Fibroblast of skin of left quadriceps (primary cell): ENCODE results near the gene DRC1.
"Not testable (repeated sequence)": the region's sequence is repeated elsewhere in the genome, so short reads cannot be mapped to it uniquely, and the experiment has no call there.

Source experiments
- DNase-seq, 2 experiments: peaks; one replicate each; pipeline ENCODE4 v3.0.0-alpha.2; 2013; ENCODE audit warnings: low read depth in 2 of 2

DRC1 gene

DNA sequence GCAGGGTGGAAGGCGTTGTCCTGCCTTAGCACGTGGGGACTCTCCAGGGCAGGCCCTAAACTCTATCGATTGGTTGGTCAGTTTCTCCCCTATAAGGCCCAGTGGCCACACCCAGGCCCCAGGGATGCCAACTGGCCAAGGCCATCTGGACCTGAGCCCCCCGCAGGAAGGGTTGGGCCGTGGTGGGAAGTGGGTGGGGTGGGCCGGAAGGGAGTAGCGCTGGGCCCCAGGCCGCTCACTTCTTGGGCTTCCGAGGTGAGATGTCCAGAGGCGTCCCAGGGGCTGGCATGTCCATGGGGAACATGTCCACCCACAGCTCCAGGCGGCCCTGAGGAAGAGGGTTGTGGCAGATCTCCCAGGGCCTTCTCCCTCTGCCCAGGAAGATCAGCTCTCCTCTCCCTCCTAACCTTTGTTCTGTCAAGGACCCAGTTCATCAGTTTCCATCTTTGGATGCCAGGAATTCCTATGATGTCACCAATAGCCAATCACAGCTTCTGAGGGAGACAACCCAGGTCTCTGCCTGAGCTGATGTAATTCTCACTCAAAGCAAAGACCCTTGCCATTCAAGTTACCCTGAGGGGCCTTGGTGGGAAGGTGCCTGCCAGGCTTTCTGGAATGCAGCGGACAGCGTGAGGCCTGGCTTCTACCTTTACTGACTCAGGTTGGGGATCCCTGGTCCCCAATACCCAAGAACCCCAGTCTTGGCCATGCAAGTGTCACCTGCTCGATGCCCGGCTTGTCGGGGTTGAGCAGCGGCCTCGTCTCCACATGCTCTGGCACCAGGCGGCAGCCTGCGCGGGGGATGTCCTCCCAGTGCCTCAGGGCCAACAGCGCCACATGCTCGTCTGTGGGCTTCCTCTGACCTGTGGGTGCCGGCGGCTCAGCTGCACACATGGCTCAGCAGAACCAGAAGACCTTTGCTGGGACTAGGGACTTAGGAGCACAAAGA is 61.8 kb downstream of the DRC1 start:
- DNase-seq, result no peak

DNA sequence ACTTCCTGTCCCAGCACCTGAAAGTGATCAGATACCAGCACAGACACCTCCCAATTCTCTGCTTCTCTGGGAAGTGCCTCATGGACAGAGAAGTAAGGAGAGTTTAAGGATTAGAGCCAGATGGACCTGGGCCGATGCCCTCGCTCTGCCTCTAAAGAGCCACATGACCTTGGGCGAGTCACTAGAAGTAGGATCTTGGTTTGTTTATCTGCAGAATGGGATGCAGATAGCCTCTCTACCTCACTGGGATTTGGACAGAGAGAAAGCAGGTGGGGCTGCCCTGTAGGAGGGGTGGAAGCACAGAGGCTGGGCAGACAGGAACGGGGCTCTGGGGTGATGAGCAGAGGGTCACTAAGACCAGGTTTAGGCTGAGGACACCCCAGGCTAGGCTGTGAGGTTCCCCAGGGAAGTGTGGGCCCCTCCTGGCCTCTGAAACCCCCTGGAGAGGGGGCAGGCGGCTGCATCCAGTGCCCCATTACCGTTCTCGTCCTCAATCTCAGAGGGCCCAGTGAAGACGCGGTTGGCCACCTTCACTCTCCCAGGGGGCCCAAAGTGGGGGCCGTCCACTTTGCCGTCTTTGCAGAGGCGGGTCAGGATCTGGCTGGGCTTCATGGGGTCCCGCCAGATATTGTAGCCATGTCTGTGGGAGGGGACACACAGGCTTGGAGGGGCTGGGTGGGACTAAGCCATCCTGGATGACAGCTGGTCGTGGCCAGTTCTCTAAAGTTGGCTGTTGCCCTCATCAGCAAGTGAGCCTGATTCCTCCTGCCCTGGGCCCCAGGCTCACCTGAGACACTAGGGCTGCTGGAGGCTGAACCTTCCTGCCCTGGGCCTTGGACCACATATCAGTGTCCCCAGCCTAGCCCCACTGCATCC is 62.9 kb downstream of the DRC1 start:
- DNase-seq, result no peak

DNA sequence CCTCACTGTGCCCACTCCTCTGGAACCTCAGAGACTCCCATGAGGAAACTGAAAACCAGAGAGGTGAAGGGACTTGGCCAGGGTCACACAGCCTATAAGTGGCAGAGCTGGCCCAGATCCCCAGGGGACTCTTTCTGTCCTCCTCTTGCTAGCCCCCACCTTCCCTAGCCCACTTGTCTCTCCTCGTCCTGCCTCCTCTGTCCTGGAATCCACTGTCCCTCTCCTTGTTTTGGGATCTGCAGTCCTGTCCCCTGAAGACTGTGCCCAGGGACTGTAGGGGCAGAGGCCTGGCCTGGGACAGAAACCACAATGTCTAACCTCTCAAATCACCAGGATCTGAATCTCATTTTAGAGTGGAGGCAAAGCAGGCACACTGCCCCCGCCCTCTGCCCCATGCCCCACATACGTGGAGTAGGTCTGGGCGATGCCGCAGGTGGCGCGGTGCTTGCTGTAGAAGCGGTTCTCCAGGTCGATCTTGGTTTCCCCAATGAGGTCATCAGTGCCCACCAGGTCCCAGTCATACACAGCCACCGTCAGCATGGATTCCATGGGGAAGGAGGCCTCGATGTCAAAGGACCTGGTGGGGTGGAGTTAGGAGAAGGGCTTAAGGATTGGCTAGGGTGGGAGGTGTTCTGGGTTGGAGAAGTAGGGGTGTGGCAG is 63.7 kb downstream of the DRC1 start:
- no peak for DNase-seq

DNA sequence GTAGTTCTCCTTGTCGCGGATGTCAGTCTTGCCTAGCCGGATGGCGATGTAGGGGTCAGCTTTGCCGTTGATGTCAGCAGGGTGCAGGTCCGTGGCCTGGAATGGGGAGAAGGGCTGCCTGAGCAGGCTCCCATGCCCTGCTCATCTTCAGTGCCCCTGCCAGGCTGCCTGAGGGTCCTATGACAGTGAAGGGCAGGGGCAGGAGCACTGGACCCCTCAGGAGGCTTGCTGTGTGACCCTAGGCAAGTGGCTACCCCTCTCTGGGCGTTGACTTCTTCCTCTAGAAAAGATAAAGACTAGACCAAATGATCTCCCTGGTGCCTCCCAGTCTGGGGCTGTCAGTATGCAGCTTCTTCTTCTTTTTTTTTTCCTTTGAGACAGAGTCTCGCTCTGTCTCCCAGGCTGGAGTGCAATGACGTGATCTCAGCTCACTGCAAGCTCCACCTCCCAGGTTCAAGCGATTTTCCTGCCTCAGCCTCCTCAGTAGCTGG is 64.3 kb downstream of the DRC1 start:
- no peak for DNase-seq

DNA sequence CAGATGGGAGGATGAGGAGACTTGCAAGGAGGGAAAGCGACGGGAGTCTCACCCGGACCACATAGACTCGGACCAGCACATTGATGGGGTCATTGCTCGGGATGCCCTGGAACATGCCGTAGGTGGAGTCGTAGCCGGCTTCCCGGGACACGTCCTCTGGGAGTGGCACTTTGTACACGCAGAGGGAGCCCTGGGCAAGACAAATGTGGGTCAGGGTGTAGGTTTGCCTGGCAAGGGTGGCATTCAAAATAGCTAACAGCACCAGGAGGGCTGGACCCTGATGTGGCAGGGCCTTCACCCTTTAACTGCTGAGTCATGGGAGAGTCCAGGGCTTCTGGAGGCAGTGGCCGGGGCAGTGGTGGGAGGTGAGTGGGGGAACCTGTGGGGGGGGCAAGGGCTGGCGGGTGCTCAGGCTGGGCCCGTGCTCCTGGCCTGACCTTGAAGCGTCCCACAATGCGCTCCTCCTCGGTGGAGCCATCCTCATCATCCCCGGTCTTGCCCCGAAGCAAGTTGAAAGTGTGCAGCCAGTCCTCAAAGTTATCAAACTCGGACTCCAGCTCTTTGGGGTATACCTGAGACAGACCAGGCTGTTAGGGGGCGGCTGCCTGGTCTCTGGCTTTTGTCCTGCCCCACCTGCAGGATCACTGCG is 65.1 kb downstream of the DRC1 start:
- no peak for DNase-seq

DNA sequence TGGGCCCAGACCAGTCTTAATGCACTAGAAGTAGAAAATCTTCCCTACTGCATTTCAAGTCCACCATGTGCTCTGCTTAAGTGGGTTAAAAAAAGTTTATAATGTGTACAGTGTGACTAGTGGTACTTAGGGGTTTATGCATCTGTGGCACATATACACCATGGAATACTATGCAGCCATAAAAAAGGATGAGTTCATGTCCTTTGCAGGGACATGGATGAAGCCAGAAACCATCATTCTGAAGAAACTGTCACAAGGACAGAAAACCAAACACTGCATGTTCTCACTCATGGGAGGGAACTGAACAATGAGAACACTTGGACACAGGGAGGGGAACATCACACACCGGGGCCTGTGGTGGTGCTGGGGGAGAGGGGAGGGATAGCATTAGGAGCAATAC is 66.8 kb downstream of the DRC1 start:
- DNase-seq, result not testable (repeated sequence)

DNA sequence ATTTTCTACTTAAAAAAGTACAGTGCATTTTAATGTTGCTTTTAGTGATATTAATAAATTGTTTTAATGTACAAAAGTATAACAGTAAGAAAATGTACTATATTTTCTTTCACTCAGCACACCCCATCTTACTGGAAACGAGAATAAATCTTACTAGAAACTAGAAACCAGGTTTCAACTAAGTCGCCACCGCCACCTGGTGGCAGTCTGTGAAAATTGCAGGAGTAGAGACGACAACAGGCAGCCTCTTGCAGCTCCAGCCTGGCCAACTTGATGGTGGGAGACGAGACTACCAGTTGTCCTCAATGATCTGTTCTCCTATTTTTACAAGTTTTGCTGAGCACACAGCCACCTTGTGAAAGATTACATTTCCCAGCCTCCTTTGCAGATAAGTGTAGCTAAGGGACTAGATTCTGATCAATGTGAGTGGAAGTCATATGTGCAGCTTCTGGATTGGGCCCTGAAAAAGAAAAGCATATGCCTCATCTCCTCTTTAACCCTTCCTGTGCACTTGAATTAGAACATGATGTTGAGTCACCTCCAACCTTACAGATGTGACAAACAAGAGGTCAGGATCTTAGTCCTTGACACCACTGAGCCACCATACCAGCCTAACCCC is 67.5 kb downstream of the DRC1 start:
- DNase-seq, result no peak

DNA sequence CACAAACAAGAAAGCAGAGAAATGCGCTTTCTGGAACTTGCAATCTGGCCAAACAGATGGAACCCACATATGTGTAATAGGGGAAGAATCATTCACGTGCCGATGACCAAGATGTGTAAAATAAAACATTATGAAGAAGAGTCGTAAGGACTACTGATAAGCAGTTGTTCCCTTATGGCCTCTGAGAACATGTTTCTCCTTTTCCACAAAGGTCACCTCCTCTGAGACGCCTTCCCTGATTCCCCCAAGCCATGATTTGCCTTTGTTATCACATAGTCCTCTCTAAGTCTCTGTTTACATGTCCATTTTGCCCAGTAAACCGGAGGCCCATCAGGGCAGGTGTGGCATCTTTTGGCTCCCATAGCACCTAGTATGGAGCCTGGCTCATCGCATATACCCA is 68.2 kb downstream of the DRC1 start:
- no peak for DNase-seq

DNA sequence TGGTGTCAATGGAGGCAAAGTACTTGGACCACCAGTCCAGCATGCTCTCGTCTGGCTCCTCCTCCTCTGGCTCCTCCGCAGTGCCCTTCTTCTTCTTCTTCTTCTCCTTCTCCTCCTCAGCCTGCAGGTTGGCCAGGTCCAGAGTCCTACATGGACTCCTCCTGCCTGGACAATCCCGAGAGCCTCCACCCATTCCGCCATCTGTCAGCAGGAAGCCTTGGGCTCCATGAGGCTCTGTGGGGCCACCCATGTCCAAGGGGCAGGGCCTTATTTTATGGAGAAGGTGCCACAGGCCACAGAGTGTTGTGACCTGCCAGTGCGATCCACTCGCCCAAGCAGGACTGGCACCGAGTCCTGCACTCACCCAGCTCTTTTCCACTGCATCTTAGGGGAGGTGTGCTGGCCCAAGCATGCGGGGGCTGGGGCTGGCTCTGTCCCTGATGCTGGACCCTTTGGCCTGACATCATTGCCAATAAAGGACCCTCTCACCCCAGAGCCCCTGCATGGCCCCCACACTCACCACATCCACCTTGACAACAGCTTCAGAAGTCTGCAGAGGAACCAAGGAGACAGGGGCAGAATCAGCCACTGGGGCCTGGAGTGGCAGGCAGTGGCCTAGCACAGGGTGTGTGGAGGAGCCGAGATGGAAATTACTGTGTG is 69.0 kb downstream of the DRC1 start:
- DNase-seq, result no peak

DNA sequence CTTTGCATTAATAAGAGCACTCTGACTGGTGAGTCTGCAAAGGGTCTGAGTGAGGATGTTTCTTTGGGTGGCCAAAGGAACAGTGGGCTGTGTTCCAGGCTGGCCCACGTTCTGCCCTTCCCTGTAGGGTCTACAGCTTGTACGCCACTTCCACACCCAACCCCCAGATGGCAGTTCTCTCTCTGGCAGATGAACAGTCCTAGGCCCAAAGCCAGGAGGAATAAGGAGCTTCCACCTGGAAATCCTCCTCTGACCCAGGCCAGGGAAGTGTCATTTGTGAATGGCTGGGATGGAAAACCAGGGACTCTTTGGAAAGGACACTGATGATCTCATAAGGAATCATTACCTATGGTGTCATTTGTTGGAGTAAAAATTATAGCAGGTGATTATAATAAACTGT is 69.6 kb downstream of the DRC1 start:
- no peak for DNase-seq

DNA sequence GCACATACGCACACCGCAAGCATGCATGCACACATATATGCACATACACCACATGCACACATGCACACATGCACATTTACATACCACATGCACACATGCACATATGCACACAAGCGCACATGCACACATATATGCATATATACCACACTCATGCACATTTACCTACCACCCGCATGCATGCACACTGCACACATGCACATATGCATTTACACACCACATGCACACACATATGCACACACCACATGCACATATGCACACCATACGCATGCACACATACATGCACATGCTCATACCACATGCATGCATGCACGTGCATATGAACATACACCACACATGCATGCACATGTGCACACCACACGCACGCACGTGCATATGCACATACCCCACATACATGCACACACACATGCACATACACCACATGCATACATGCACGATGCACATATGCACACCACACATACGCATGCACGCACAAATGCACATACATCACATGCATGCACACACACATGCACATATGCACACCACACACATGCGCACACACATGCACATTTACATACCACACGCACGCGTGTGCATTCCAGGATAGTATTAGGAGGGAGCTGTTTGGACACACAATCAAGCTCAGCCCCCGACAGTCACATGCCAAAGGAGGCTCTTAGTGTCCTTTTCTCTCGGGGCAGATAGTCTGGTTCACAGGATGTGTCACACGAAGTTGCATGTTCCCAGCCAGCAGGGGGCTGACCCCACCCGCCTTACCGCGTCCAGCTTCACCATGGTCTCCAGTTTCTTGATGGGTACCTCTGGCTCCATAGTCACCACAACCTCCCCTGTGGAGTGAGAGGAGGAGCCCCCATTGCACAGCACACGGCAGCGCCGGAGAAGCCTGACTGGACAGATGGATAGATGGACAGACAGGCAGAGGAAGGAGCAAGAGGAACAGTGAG is 70.3 kb downstream of the DRC1 start:
- DNase-seq, result no peak

DNA sequence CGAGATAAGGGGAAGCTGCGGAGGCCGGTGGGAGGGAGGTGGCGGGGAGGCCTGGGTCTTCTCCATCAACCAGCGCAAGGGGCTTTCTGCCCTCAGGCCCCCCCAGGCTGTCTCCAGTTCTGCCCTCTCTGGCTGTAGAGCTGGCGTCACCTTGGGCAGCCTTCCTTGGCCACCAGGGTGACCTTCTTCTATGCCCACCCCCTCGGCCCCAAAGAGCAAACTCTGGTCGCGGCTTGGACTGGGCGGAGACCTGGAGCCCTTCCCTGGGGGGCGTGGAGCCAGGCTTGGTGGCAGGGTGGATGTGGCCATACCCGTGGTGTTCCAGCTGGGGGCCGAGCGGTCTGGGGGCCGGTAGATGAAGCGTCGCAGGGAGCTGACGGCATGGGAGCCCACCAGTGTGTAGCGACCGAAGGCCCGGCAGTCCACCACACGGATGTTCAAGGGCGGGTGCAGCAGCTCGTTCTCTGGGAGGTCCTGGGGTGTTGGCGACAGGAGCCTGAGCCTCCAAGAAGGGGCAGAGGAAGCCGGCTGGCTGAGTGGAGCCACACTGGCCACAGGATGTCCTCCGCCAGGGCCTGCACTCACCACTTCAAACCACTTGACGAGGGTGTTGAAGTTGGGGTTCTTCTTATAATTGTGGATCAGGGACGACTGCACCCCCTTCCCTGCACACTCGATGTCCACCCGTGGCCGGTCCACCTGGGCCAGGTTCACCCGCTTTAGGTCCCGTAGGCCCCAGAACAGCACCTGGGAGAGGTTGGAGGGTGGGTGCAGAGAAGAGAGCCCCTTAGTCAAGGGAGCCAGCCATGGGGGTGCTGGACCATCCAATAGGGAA is 71.3 kb downstream of the DRC1 start:
- no peak for DNase-seq

DNA sequence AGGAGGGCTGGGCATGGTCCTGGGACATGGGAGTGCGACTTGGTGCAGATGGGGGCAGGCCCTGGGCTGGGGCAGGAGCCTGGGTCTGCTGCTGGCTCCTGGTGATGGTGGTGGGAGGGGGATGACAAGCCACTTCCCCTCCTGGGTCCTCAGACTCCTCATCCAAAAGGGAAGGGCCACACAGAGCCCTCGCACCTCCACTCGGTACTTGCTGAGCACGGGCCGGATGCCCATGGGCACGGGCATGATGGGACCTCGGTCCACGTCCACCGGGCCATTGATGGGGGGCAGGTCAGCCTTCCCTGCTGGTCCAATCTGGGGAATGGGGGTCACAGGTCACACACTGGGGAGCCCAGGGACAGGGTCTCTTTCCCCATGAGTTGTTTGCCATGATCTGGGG is 72.1 kb downstream of the DRC1 start:
- no peak for DNase-seq

DNA sequence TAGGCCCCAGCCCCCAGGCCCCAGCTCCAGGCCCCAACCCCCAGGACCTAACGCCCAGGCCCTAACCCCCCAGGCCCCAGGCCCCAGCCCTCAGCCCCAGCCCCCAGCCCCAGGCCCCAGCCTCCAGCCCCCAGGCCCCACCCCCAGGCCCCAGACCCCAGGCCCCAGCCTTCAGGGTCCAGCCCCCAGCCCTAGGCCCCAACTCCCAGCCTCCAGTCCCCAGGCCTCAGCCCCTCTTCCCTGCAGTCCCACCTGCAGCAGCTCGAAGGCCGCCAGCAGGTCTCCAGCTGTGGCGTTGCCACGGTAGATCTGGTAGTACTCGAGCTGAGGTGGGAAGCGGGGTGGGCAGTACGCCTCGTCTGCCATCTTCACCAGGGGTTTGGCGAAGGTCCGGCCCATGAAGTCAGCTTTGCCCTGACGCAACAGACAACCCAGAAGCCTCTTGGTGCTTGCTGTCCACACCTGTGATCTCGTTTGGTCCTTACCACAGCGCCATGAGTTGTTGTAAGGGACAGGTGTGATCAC is 72.6 kb downstream of the DRC1 start:
- DNase-seq, result no peak

DNA sequence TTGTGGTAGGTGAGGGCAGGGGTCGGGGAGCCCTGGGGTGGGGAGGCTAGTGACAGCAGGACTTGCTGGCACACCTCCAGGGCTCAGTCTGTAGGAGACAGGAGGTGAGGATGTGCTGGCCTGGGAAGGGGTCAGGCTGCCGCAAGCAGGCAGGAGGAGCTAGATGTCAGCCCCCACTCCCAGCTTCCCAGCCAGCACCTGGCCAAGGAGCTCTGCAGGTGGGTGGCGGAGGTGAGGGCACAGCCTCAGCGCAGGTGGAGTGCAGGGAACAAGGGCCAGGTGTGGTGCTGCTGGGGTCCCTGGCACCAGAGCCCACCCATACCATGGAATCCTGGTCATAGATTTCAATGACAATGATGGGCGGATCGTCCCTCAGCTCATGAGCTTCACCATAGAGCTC is 73.3 kb downstream of the DRC1 start:
- no peak for DNase-seq

DNA sequence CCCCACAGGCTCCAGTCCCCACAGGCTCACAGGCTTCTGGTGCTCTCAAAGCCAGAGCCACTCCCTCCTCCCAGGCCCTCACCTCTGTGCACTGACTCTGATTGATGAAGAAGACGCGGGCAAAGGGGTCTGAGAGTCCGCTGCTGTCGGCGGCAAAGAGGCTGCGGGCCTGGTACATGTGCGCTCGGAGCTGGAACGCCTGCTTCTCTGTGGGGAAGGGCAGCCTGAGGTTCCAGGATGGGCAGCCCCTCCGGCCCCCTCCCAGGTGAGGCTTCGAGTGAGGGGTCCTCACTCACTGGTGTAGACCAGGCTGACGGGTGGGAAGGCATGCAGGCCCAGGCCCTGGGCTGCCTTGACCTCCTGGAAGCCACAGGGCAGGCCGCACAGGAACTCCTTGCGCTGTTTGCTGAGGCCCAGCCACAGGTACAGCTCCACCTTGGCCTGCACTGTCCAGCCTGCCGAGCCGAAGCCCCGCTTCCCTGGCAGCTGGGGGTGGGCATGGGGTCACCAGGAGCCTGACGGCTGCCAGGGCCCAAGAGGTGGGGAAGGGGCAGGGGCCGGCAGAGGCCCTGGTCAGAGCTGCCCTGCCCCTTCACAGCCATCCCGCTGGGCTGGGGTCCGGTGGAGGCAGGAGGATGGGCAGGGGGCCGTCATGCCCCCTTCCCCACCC is 74.2 kb downstream of the DRC1 start:
- DNase-seq, result no peak

DNA sequence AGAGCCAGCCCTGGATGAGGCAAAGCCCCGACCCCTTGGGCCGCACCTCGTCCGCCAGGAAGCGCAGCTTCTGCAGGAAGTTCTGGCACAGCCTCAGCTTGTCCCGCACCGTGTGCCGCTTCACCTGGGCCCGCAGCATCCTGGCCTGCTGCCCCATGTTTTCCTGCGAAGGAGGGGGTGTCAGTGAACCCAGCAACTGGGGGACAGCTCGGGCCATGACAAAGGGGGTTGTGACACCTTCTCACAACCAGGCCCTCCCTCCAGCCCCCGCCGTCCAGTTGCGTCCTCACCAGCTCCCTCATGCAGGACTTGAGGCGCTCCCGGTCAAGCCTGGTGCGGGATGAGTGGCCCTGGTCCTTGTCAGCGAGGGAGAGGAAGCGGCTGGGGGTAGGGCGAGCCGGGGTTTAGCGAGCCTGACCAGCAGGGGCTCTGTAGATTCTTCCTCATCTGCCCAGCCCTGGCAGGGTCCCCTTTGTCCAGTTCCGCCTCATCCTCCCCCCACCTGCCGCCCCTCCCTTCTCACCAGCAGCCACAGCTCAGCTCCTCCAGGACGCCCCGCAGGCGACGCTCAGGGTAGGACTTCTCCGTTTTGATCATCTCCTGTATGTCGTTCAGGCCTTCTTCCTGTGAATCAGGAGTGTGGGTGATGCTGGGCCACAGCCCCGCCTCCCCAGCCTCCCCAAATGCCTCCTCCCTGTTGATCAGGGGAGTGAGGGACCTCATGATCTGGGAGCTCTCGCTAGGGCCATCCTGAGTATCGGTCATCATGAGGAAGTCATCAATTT is 75.6 kb downstream of the DRC1 start:
- no peak for DNase-seq
